ENCODE results near the gene SETD3. TPM values are rescaled to one million over a fixed set of nuclear protein-coding genes. Genes with fewer than 3 reads are reported as not detected.

SETD3 gene
- total RNA-seq, 2 experiments from 2014 or later: 56.8 to 64.5 TPM

- H3K9me3 Mint-ChIP-seq: no peaks in the 10 kb centered on the region
- no peaks in the 10 kb centered on the region for H3K27me3 Mint-ChIP-seq
- ChIA-PET CTCF (interaction anchor here (1.4 to 1.9 kb wide), 3 partner anchors 10 to 33 kb away, joined by 3 to 5 read pairs (median 3); no protein-coding TSS in a partner anchor), POLR2A (interaction anchor here (0.6 kb wide), 1 partner anchor 667 kb away, joined by 3 read pairs; no protein-coding TSS in a partner anchor)
- peaks cover 7% of the 10 kb centered on the region for H3K4me1 Mint-ChIP-seq
- H3K4me3 Mint-ChIP-seq: no peak overlapping the region
- DNase-seq: no peak
- H3K27ac Mint-ChIP-seq: no peak overlapping the region
- no peaks in the 10 kb centered on the region for H3K36me3 Mint-ChIP-seq (ENCODE audit: low read depth)
Observed at GRCh38 chr14:99382781-99383471, 97.7 kb downstream of the SETD3 start.

GRCh38 chr14:99382071-99382470, 98.6 kb downstream of the SETD3 start:
- peaks cover 1% of the 10 kb centered on the region for H3K27me3 Mint-ChIP-seq
- H3K9me3 Mint-ChIP-seq: no peaks in the 10 kb centered on the region
- H3K4me1 Mint-ChIP-seq: peaks cover 2% of the 10 kb centered on the region
- no peak overlapping the region for H3K4me3 Mint-ChIP-seq
- no peak overlapping the region for H3K27ac Mint-ChIP-seq
- no peaks in the 10 kb centered on the region for H3K36me3 Mint-ChIP-seq (ENCODE audit: low read depth)
- DNase-seq: no peak
- CTCF ChIA-PET: interaction anchor here (1.0 to 1.9 kb wide), 4 partner anchors 11 to 34 kb away, joined by 3 to 5 read pairs (median 4); no protein-coding TSS in a partner anchor
- POLR2A ChIA-PET: no interaction called here

- no peaks in the 10 kb centered on the region for H3K4me1 Mint-ChIP-seq
- no peaks in the 10 kb centered on the region for H3K36me3 Mint-ChIP-seq (ENCODE audit: low read depth)
- peaks cover 2% of the 10 kb centered on the region for H3K27me3 Mint-ChIP-seq
- no peak for DNase-seq
- no peaks in the 10 kb centered on the region for H3K9me3 Mint-ChIP-seq
- H3K27ac Mint-ChIP-seq: no peak overlapping the region
- H3K4me3 Mint-ChIP-seq: no peak overlapping the region
- POLR2A ChIA-PET: no interaction called here
- CTCF ChIA-PET: interaction anchor here (1.0 to 1.9 kb wide), 4 partner anchors 11 to 34 kb away, joined by 3 to 5 read pairs (median 4); no protein-coding TSS in a partner anchor
Observed at GRCh38 chr14:99381688-99382060, 99.0 kb downstream of the SETD3 start.

GRCh38 chr14:99380991-99381687, 99.5 kb downstream of the SETD3 start:
- H3K4me1 Mint-ChIP-seq: no peaks in the 10 kb centered on the region
- CTCF ChIA-PET: interaction anchor here (0.6 kb wide), 1 partner anchor 336 kb away, joined by 3 read pairs; no protein-coding TSS in a partner anchor
- no peaks in the 10 kb centered on the region for H3K36me3 Mint-ChIP-seq (ENCODE audit: low read depth)
- H3K27ac Mint-ChIP-seq: no peak overlapping the region
- DNase-seq: no peak
- H3K4me3 Mint-ChIP-seq: no peak overlapping the region
- H3K9me3 Mint-ChIP-seq: no peaks in the 10 kb centered on the region
- POLR2A ChIA-PET: no interaction called here
- H3K27me3 Mint-ChIP-seq: peaks cover 2% of the 10 kb centered on the region

GRCh38 chr14:99380402-99380801, 100.3 kb downstream of the SETD3 start:
- Mint-ChIP-seq H3K36me3 (ENCODE audit: low read depth) (no peaks in the 10 kb centered on the region), H3K4me3 (no peak overlapping the region), H3K9me3 (no peaks in the 10 kb centered on the region), H3K4me1 (no peaks in the 10 kb centered on the region), H3K27me3 (peaks cover 2% of the 10 kb centered on the region), H3K27ac (no peak overlapping the region)
- no peak for DNase-seq
- ChIA-PET CTCF (interaction anchor here (0.8 to 0.9 kb wide), 2 partner anchors 9 to 29 kb away, joined by 3 to 4 read pairs; no protein-coding TSS in a partner anchor), POLR2A (interaction anchor here (0.7 kb wide), 1 partner anchor 1592 kb away, joined by 3 read pairs; no protein-coding TSS in a partner anchor)

- no peak overlapping the region for H3K4me3 Mint-ChIP-seq
- H3K27ac Mint-ChIP-seq: no peak overlapping the region
- ChIA-PET CTCF (interaction anchor here (0.9 kb wide), 1 partner anchor 14 kb away, joined by 3 read pairs; no protein-coding TSS in a partner anchor), POLR2A (no interaction called here)
- no peaks in the 10 kb centered on the region for H3K36me3 Mint-ChIP-seq (ENCODE audit: low read depth)
- H3K27me3 Mint-ChIP-seq: peaks cover 2% of the 10 kb centered on the region
- no peak for DNase-seq
- no peaks in the 10 kb centered on the region for H3K9me3 Mint-ChIP-seq
- no peaks in the 10 kb centered on the region for H3K4me1 Mint-ChIP-seq
Observed at GRCh38 chr14:99378782-99379214, 101.9 kb downstream of the SETD3 start.

- no peak for DNase-seq
- no peak overlapping the region for H3K4me3 Mint-ChIP-seq
- H3K4me1 Mint-ChIP-seq: no peaks in the 10 kb centered on the region
- H3K27me3 Mint-ChIP-seq: peaks cover 2% of the 10 kb centered on the region
- ChIA-PET POLR2A (no interaction called here), CTCF (no interaction called here)
- no peaks in the 10 kb centered on the region for H3K36me3 Mint-ChIP-seq (ENCODE audit: low read depth)
- no peaks in the 10 kb centered on the region for H3K9me3 Mint-ChIP-seq
- H3K27ac Mint-ChIP-seq: no peak overlapping the region
Observed at GRCh38 chr14:99377951-99378350, 102.7 kb downstream of the SETD3 start.

- no peak overlapping the region for H3K4me3 Mint-ChIP-seq
- no peak for DNase-seq
- no peaks in the 10 kb centered on the region for H3K9me3 Mint-ChIP-seq
- H3K27ac Mint-ChIP-seq: no peak overlapping the region
- POLR2A ChIA-PET: no interaction called here
- no peaks in the 10 kb centered on the region for H3K4me1 Mint-ChIP-seq
- CTCF ChIA-PET: no interaction called here
- no peaks in the 10 kb centered on the region for H3K36me3 Mint-ChIP-seq (ENCODE audit: low read depth)
- H3K27me3 Mint-ChIP-seq: peaks cover 10% of the 10 kb centered on the region
Observed at GRCh38 chr14:99374964-99375363, 105.7 kb downstream of the SETD3 start.

- no peaks in the 10 kb centered on the region for H3K4me1 Mint-ChIP-seq
- H3K27me3 Mint-ChIP-seq: peaks cover 2% of the 10 kb centered on the region
- POLR2A ChIA-PET: no interaction called here
- no peak for DNase-seq
- no peak overlapping the region for H3K4me3 Mint-ChIP-seq
- no peak overlapping the region for H3K27ac Mint-ChIP-seq
- CTCF ChIA-PET: no interaction called here
- H3K36me3 Mint-ChIP-seq (ENCODE audit: low read depth): no peaks in the 10 kb centered on the region
- H3K9me3 Mint-ChIP-seq: no peaks in the 10 kb centered on the region
Observed at GRCh38 chr14:99363616-99364290, 116.9 kb downstream of the SETD3 start.

- ChIA-PET POLR2A (no interaction called here), CTCF (no interaction called here)
- no peaks in the 10 kb centered on the region for H3K36me3 Mint-ChIP-seq (ENCODE audit: low read depth)
- H3K4me1 Mint-ChIP-seq: no peaks in the 10 kb centered on the region
- no peak for DNase-seq
- H3K27ac Mint-ChIP-seq: no peak overlapping the region
- H3K27me3 Mint-ChIP-seq: peaks cover 2% of the 10 kb centered on the region
- no peaks in the 10 kb centered on the region for H3K9me3 Mint-ChIP-seq
- no peak overlapping the region for H3K4me3 Mint-ChIP-seq
Observed at GRCh38 chr14:99363051-99363450, 117.6 kb downstream of the SETD3 start.

GRCh38 chr14:99361596-99362215, 119.0 kb downstream of the SETD3 start:
- Mint-ChIP-seq H3K4me1 (no peaks in the 10 kb centered on the region), H3K9me3 (no peaks in the 10 kb centered on the region), H3K27me3 (no peaks in the 10 kb centered on the region), H3K36me3 (ENCODE audit: low read depth) (no peaks in the 10 kb centered on the region), H3K27ac (no peak overlapping the region), H3K4me3 (no peak overlapping the region)
- CTCF ChIA-PET: no interaction called here
- no peak for DNase-seq
- POLR2A ChIA-PET: no interaction called here

- Mint-ChIP-seq H3K27ac (no peak overlapping the region), H3K36me3 (ENCODE audit: low read depth) (no peaks in the 10 kb centered on the region), H3K4me1 (no peaks in the 10 kb centered on the region), H3K27me3 (no peaks in the 10 kb centered on the region), H3K4me3 (no peak overlapping the region), H3K9me3 (no peaks in the 10 kb centered on the region)
- ChIA-PET CTCF (no interaction called here), POLR2A (no interaction called here)
- no peak for DNase-seq
Observed at GRCh38 chr14:99360774-99361595, 119.7 kb downstream of the SETD3 start.

All from activated CD4-positive, alpha-beta T cell treated with anti-CD3 and anti-CD28 coated beads, Interleukin-2, amount 10 ng/mL, durations not matched to agents 7 days and 5 days (primary cell).